ENCODE data around the gene ZBTB43.
"Not testable (repeated sequence)": the region's sequence is repeated elsewhere in the genome, so short reads cannot be mapped to it uniquely, and the experiment has no call there.

ZBTB43 gene

GRCh38 chr9:126822873-126823272, 18.0 kb downstream of the ZBTB43 start:
- Histone ChIP-seq H3K9me3 (ENCODE audit: control insufficient read depth in 1 of 2, low read length in 2 of 2) (peaks cover 16 to 24% of the 10 kb centered on the region in 2 donors), H3K27me3 (ENCODE audit: control insufficient read depth in 1 of 2, insufficient read depth in 2 of 2, low read length in 2 of 2) (no peaks in the 10 kb centered on the region), H3K27ac (ENCODE audit: low read depth, low read length) (no peak overlapping the region), H3K4me1 (ENCODE audit: control insufficient read depth in 1 of 2, insufficient read depth in 2 of 2, low read length in 2 of 2) (no peaks in the 10 kb centered on the region), H3K36me3 (ENCODE audit: control insufficient read depth in 1 of 2, insufficient read depth in 2 of 2, low read length in 2 of 2) (peaks cover 23 to 27% of the 10 kb centered on the region in 2 donors), H3K9ac (ENCODE audit: low read depth in 1 of 2, low read length in 2 of 2) (no peak overlapping the region), H3K4me3 (ENCODE audit: low read depth in 1 of 2, low read length in 2 of 2) (no peak overlapping the region)

GRCh38 chr9:126824052-126824451, 19.2 kb downstream of the ZBTB43 start:
- peaks cover 17 to 21% of the 10 kb centered on the region in 2 donors for H3K36me3 ChIP-seq (ENCODE audit: control insufficient read depth in 1 of 2, insufficient read depth in 2 of 2, low read length in 2 of 2)
- H3K9me3 ChIP-seq (ENCODE audit: control insufficient read depth in 1 of 2, low read length in 2 of 2) = peaks cover 12 to 14% of the 10 kb centered on the region in 2 donors
- not testable (repeated sequence) for H3K4me3 ChIP-seq (ENCODE audit: low read depth in 1 of 2, low read length in 2 of 2); H3K27ac ChIP-seq (ENCODE audit: low read depth, low read length); H3K27me3 ChIP-seq (ENCODE audit: control insufficient read depth in 1 of 2, insufficient read depth in 2 of 2, low read length in 2 of 2); H3K9ac ChIP-seq (ENCODE audit: low read depth in 1 of 2, low read length in 2 of 2); H3K4me1 ChIP-seq (ENCODE audit: control insufficient read depth in 1 of 2, insufficient read depth in 2 of 2, low read length in 2 of 2)

DNA sequence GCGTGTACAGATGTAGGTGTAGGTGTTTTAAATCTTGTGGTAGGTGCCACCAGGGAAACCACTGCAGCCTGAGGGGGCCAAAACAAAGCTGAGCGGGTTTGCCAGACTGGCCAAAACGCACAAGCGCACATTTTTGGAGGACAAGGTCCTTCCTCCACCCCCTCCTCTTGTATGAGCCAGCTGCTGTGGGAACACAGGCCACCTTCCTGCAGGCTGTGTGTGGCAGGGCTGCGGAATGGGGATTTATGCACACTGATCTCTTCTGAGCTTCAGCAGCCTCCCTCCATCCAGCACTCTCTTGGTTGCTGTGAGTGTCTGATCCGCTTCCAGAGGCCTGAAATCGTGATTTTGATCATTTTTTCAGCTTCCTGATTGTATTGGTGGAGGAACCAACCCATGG, 22.4 kb downstream of the ZBTB43 start:
- H3K36me3 ChIP-seq (ENCODE audit: control insufficient read depth in 1 of 2, insufficient read depth in 2 of 2, low read length in 2 of 2) = peaks cover 15 to 17% of the 10 kb centered on the region in 2 donors
- no peak overlapping the region for H3K27ac ChIP-seq (ENCODE audit: low read depth, low read length)
- H3K9ac ChIP-seq (ENCODE audit: low read depth in 1 of 2, low read length in 2 of 2) = no peak overlapping the region
- no peaks in the 10 kb centered on the region for H3K4me1 ChIP-seq (ENCODE audit: control insufficient read depth in 1 of 2, insufficient read depth in 2 of 2, low read length in 2 of 2)
- H3K9me3 ChIP-seq (ENCODE audit: control insufficient read depth in 1 of 2, low read length in 2 of 2) = no peaks in the 10 kb centered on the region
- no peak overlapping the region for H3K4me3 ChIP-seq (ENCODE audit: low read depth in 1 of 2, low read length in 2 of 2)
- H3K27me3 ChIP-seq (ENCODE audit: control insufficient read depth in 1 of 2, insufficient read depth in 2 of 2, low read length in 2 of 2) = no peaks in the 10 kb centered on the region

DNA sequence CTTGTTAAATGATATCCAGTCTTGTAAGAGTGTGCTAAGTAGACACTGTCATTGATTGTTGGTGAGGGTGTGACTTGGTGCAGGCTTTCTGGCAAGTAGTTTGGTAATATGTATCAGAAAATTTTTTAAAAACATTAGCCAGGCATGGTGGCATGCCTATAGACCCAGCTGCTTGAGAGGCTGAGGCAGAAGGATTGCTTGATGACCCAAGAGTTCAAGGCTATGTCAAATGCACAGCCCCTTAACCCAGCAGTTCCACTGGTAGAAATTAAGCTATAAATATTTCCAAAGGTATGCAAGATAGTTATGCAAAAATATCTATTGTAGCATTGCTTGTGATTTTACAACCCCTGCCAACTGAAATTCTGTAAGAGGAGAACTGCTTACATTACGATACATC, 24.2 kb downstream of the ZBTB43 start:
- no peaks in the 10 kb centered on the region for H3K4me1 ChIP-seq (ENCODE audit: control insufficient read depth in 1 of 2, insufficient read depth in 2 of 2, low read length in 2 of 2)
- H3K27ac ChIP-seq (ENCODE audit: low read depth, low read length) = no peak overlapping the region
- no peaks in the 10 kb centered on the region for H3K9me3 ChIP-seq (ENCODE audit: control insufficient read depth in 1 of 2, low read length in 2 of 2)
- peaks cover 28 to 29% of the 10 kb centered on the region in 2 donors for H3K36me3 ChIP-seq (ENCODE audit: control insufficient read depth in 1 of 2, insufficient read depth in 2 of 2, low read length in 2 of 2)
- H3K9ac ChIP-seq (ENCODE audit: low read depth in 1 of 2, low read length in 2 of 2) = no peak overlapping the region
- H3K27me3 ChIP-seq (ENCODE audit: control insufficient read depth in 1 of 2, insufficient read depth in 2 of 2, low read length in 2 of 2) = no peaks in the 10 kb centered on the region
- no peak overlapping the region for H3K4me3 ChIP-seq (ENCODE audit: low read depth in 1 of 2, low read length in 2 of 2)

DNA sequence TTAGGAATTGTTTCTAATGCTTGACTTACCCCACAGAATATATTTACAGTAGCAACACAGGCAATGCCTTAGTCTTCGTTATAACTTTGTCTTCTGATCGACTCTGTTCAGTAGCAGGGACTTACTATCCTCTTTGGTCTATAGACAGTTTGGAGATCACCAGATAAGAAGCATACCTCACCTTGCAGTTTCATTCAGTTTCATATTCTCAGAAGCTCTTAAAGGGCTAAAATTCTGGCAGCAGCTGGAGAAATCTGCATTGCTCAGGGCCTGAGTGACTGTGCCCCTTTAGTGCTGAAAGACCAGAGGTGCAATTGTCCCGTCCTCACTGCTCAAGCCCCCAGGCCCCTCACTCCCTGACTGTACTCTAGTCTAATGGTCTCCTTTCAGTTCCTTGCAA, 26.0 kb downstream of the ZBTB43 start:
- Histone ChIP-seq H3K27ac (ENCODE audit: low read depth, low read length) (no peak overlapping the region), H3K9ac (ENCODE audit: low read depth in 1 of 2, low read length in 2 of 2) (no peak overlapping the region), H3K4me1 (ENCODE audit: control insufficient read depth in 1 of 2, insufficient read depth in 2 of 2, low read length in 2 of 2) (no peaks in the 10 kb centered on the region), H3K27me3 (ENCODE audit: control insufficient read depth in 1 of 2, insufficient read depth in 2 of 2, low read length in 2 of 2) (no peaks in the 10 kb centered on the region), H3K4me3 (ENCODE audit: low read depth in 1 of 2, low read length in 2 of 2) (no peak overlapping the region), H3K9me3 (ENCODE audit: control insufficient read depth in 1 of 2, low read length in 2 of 2) (no peaks in the 10 kb centered on the region), H3K36me3 (ENCODE audit: control insufficient read depth in 1 of 2, insufficient read depth in 2 of 2, low read length in 2 of 2) (peaks cover 24 to 32% of the 10 kb centered on the region in 2 donors)

- Histone ChIP-seq H3K9ac (ENCODE audit: low read depth in 1 of 2, low read length in 2 of 2) (no peak overlapping the region), H3K4me3 (ENCODE audit: low read depth in 1 of 2, low read length in 2 of 2) (no peak overlapping the region), H3K9me3 (ENCODE audit: control insufficient read depth in 1 of 2, low read length in 2 of 2) (no peaks in the 10 kb centered on the region), H3K4me1 (ENCODE audit: control insufficient read depth in 1 of 2, insufficient read depth in 2 of 2, low read length in 2 of 2) (no peaks in the 10 kb centered on the region), H3K27ac (ENCODE audit: low read depth, low read length) (no peak overlapping the region), H3K27me3 (ENCODE audit: control insufficient read depth in 1 of 2, insufficient read depth in 2 of 2, low read length in 2 of 2) (no peaks in the 10 kb centered on the region), H3K36me3 (ENCODE audit: control insufficient read depth in 1 of 2, insufficient read depth in 2 of 2, low read length in 2 of 2) (peaks cover 18 to 33% of the 10 kb centered on the region in 2 donors)
Observed at GRCh38 chr9:126832440-126832839, 27.6 kb downstream of the ZBTB43 start.

- Histone ChIP-seq H3K4me1 (ENCODE audit: control insufficient read depth in 1 of 2, insufficient read depth in 2 of 2, low read length in 2 of 2) (no peaks in the 10 kb centered on the region), H3K36me3 (ENCODE audit: control insufficient read depth in 1 of 2, insufficient read depth in 2 of 2, low read length in 2 of 2) (peaks cover 19 to 33% of the 10 kb centered on the region in 2 donors), H3K4me3 (ENCODE audit: low read depth in 1 of 2, low read length in 2 of 2) (no peak overlapping the region), H3K27me3 (ENCODE audit: control insufficient read depth in 1 of 2, insufficient read depth in 2 of 2, low read length in 2 of 2) (no peaks in the 10 kb centered on the region), H3K9ac (ENCODE audit: low read depth in 1 of 2, low read length in 2 of 2) (no peak overlapping the region), H3K9me3 (ENCODE audit: control insufficient read depth in 1 of 2, low read length in 2 of 2) (no peaks in the 10 kb centered on the region), H3K27ac (ENCODE audit: low read depth, low read length) (no peak overlapping the region)
Observed at GRCh38 chr9:126833020-126833419, 28.2 kb downstream of the ZBTB43 start.

GRCh38 chr9:126833710-126834345, 29.0 kb downstream of the ZBTB43 start:
- H3K9ac ChIP-seq (ENCODE audit: low read depth in 1 of 2, low read length in 2 of 2) = no peak overlapping the region
- H3K27ac ChIP-seq (ENCODE audit: low read depth, low read length) = no peak overlapping the region
- H3K27me3 ChIP-seq (ENCODE audit: control insufficient read depth in 1 of 2, insufficient read depth in 2 of 2, low read length in 2 of 2) = no peaks in the 10 kb centered on the region
- H3K4me3 ChIP-seq (ENCODE audit: low read depth in 1 of 2, low read length in 2 of 2) = no peak overlapping the region
- H3K4me1 ChIP-seq (ENCODE audit: control insufficient read depth in 1 of 2, insufficient read depth in 2 of 2, low read length in 2 of 2) = no peaks in the 10 kb centered on the region
- no peaks in the 10 kb centered on the region for H3K9me3 ChIP-seq (ENCODE audit: control insufficient read depth in 1 of 2, low read length in 2 of 2)
- peaks cover 27 to 39% of the 10 kb centered on the region in 2 donors for H3K36me3 ChIP-seq (ENCODE audit: control insufficient read depth in 1 of 2, insufficient read depth in 2 of 2, low read length in 2 of 2)

GRCh38 chr9:126834672-126835071, 29.8 kb downstream of the ZBTB43 start:
- H3K9ac ChIP-seq (ENCODE audit: low read depth in 1 of 2, low read length in 2 of 2) = no peak overlapping the region

GRCh38 chr9:126836216-126836615, 31.4 kb downstream of the ZBTB43 start:
- Histone ChIP-seq H3K9me3 (ENCODE audit: control insufficient read depth in 1 of 2, low read length in 2 of 2) (no peaks in the 10 kb centered on the region), H3K9ac (ENCODE audit: low read depth in 1 of 2, low read length in 2 of 2) (no peak overlapping the region), H3K36me3 (ENCODE audit: control insufficient read depth in 1 of 2, insufficient read depth in 2 of 2, low read length in 2 of 2) (peaks cover 29 to 42% of the 10 kb centered on the region in 2 donors), H3K27me3 (ENCODE audit: control insufficient read depth in 1 of 2, insufficient read depth in 2 of 2, low read length in 2 of 2) (no peaks in the 10 kb centered on the region), H3K27ac (ENCODE audit: low read depth, low read length) (no peak overlapping the region), H3K4me1 (ENCODE audit: control insufficient read depth in 1 of 2, insufficient read depth in 2 of 2, low read length in 2 of 2) (no peaks in the 10 kb centered on the region), H3K4me3 (ENCODE audit: low read depth in 1 of 2, low read length in 2 of 2) (no peak overlapping the region)

More at GRCh38 chr9:126834672-126835071, 29.8 kb downstream of the ZBTB43 start:
- Histone ChIP-seq H3K4me1 (ENCODE audit: control insufficient read depth in 1 of 2, insufficient read depth in 2 of 2, low read length in 2 of 2) (no peaks in the 10 kb centered on the region), H3K9me3 (ENCODE audit: control insufficient read depth in 1 of 2, low read length in 2 of 2) (no peaks in the 10 kb centered on the region), H3K27ac (ENCODE audit: low read depth, low read length) (no peak overlapping the region), H3K27me3 (ENCODE audit: control insufficient read depth in 1 of 2, insufficient read depth in 2 of 2, low read length in 2 of 2) (no peaks in the 10 kb centered on the region), H3K36me3 (ENCODE audit: control insufficient read depth in 1 of 2, insufficient read depth in 2 of 2, low read length in 2 of 2) (peaks cover 29 to 42% of the 10 kb centered on the region in 2 donors), H3K4me3 (ENCODE audit: low read depth in 1 of 2, low read length in 2 of 2) (no peak overlapping the region)
